HepG2 (cell line): ENCODE data around the gene CASKIN2. TPM values are rescaled to one million over a fixed set of nuclear protein-coding genes. Genes with fewer than 3 reads are reported as not detected.

Source experiments
- ETV5 ChIP-seq: IDR thresholded peaks from 2 replicates; pipeline ENCODE4 v1.6.1; 2018; ENCODE audit warnings: missing biosample characterization, missing genetic modification reagents, inconsistent platforms, borderline replicate concordance
- FOXJ3 ChIP-seq: sonication (generic); formaldehyde crosslinking; IDR thresholded peaks from 2 replicates; pipeline ENCODE4 v1.4.0; 2020; ENCODE audit warnings: missing genetic modification reagents, mild to moderate bottlenecking, borderline replicate concordance
- GFI1 ChIP-seq: sonication (generic); formaldehyde crosslinking; IDR thresholded peaks from 2 replicates; pipeline ENCODE4 v1.5.0; 2020; ENCODE audit warnings: missing genetic modification reagents, mild to moderate bottlenecking, borderline replicate concordance
- GTF2F1 ChIP-seq: fragments of 150-350 bp; IDR thresholded peaks from 2 replicates; pipeline ENCODE4 v1.6.1; 2014; ENCODE audit warnings: low read length
- KDM2A ChIP-seq: sonication (generic); formaldehyde crosslinking; IDR thresholded peaks from 2 replicates; pipeline ENCODE4 v1.4.0; 2020; ENCODE audit warnings: low read depth, missing genetic modification reagents, borderline replicate concordance
- KDM4B ChIP-seq: sonication (generic); formaldehyde crosslinking; IDR thresholded peaks from 2 replicates; pipeline ENCODE4 v1.4.0; 2020; ENCODE audit warnings: missing genetic modification reagents
- KLF13 ChIP-seq: sonication (generic); formaldehyde crosslinking; IDR thresholded peaks from 2 replicates; pipeline ENCODE4 v1.4.0; 2020; ENCODE audit warnings: mild to moderate bottlenecking, missing genetic modification reagents
- NFE2L1 ChIP-seq: sonication (generic); formaldehyde crosslinking; IDR thresholded peaks from 2 replicates; pipeline ENCODE4 v1.4.0; 2020; ENCODE audit warnings: missing genetic modification reagents, mild to moderate bottlenecking, borderline replicate concordance
- NFRKB ChIP-seq: fragments of 450-650 bp; IDR thresholded peaks from 2 replicates; pipeline ENCODE4 v1.6.1; 2017
- ZFP36L2 ChIP-seq: sonication (generic); formaldehyde crosslinking; IDR thresholded peaks from 2 replicates; pipeline ENCODE4 v1.4.0; 2020; ENCODE audit warnings: missing genetic modification reagents
- polyA plus RNA-seq, 8 experiments: library from polyadenylated mRNA; depleted of rRNA in 3 of 8; stranded (reverse) in 7 of 8; unstranded in 1 of 8; fragments of >200 nt; fragmentation: Illumina TruSeq in 4 of 8; extraction: Trizol in 4 of 8; gene quantifications; 2 replicates each; pipeline versions ENCODE4 v1.2.1 to v1.2.3, GENCODE V29; 2011 to 2016; ENCODE audit warnings: low read depth in 4 of 8, missing spikeins in 1 of 8, mixed read lengths in 1 of 8; ENCODE audit not compliant: insufficient read depth in 1 of 8
- total RNA-seq, 5 experiments: library from RNA; depleted of rRNA; stranded (reverse); fragments of >200 nt; fragmentation: Illumina TruSeq; extraction: Trizol; gene quantifications; 2 replicates each; pipeline ENCODE4 v1.2.3, GENCODE V29; 2016; ENCODE audit warnings: low read depth in 1 of 5
- TF ChIP-seq, protein P1 (sequence below), 2 experiments: fragments of 450-650 bp in 1 of 2; sonication (generic) in 1 of 2; formaldehyde crosslinking in 1 of 2; IDR thresholded peaks; 2 replicates each; pipeline versions ENCODE4 v1.6.1 to v1.8.0; 2016 to 2022; ENCODE audit warnings: antibody characterized with exemption in 1 of 2, mild to moderate bottlenecking in 1 of 2, missing genetic modification reagents in 1 of 2
- TF ChIP-seq, protein P2 (sequence below): sonication (generic); formaldehyde crosslinking; IDR thresholded peaks from 2 replicates; pipeline ENCODE4 v1.8.0; 2022; ENCODE audit warnings: mild to moderate bottlenecking, missing genetic modification reagents, moderate library complexity

The CASKIN2 gene
- total and polyA plus RNA-seq, 2 of the 13 experiments (the other 11 are each of a cell fraction or from before 2014, with no cell fraction given), result 5.2 to 7.8 TPM

DNA sequence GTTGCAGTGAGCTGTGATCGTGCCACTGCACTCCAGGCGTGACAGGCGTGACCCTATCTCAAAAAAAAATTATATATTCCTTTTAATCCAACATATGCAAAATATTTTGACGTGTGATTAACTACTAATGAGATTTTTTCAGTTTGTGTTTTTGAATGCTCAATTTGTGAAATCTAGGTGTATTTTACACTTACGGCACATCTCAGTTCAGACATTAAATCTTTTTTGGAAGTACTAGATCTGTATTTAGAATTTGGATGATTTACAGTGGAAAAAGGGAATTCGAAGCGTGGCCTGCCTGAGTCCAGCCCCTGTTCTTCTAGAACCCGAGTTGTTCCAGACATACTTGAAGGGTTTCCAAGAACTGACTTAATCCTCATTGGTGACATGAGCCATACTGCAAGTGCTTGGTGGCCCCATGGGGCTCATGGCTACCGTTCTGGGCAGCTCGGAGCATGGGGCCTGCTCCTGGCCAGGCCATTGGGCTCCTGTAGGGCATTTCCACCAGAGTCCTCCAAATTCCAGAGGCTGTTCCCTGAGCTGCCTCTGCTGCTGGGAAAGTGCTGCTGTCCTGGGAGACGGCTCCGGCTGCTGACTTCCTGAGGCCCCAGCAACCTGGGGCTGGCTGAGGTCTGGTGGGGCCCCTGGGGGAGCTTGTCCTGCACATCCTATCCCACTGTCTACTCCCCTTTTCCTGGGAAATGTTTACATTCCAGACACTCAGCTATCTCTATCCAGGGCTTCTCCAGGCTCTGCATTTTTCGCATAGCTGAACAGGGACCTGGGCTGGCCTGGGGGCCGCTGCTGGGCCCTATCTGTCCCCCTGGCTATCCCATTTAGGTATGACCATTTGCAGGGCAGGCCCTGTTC is 37.3 kb upstream of the CASKIN2 start (continued):
- TF ChIP-seq KDM2A (peak; percentile 62), KLF13 (CRISPR knock-in tag) (no peak), GTF2F1 (no peak), ETV5 (peak; percentile 87), ZFP36L2 (CRISPR knock-in tag) (no peak), KDM4B (CRISPR knock-in tag) (0 out of 2 replicates have a peak, but pooled peaks have one; percentile 19), NFRKB (no peak), NFE2L1 (CRISPR knock-in tag) (no peak), GFI1 (CRISPR knock-in tag) (peak; percentile 27; the same call in 1 of the 2 replicates), FOXJ3 (CRISPR knock-in tag) (peak; percentile 30; the same call in 1 of the 2 replicates)
- TF ChIP-seq, protein P1, sequence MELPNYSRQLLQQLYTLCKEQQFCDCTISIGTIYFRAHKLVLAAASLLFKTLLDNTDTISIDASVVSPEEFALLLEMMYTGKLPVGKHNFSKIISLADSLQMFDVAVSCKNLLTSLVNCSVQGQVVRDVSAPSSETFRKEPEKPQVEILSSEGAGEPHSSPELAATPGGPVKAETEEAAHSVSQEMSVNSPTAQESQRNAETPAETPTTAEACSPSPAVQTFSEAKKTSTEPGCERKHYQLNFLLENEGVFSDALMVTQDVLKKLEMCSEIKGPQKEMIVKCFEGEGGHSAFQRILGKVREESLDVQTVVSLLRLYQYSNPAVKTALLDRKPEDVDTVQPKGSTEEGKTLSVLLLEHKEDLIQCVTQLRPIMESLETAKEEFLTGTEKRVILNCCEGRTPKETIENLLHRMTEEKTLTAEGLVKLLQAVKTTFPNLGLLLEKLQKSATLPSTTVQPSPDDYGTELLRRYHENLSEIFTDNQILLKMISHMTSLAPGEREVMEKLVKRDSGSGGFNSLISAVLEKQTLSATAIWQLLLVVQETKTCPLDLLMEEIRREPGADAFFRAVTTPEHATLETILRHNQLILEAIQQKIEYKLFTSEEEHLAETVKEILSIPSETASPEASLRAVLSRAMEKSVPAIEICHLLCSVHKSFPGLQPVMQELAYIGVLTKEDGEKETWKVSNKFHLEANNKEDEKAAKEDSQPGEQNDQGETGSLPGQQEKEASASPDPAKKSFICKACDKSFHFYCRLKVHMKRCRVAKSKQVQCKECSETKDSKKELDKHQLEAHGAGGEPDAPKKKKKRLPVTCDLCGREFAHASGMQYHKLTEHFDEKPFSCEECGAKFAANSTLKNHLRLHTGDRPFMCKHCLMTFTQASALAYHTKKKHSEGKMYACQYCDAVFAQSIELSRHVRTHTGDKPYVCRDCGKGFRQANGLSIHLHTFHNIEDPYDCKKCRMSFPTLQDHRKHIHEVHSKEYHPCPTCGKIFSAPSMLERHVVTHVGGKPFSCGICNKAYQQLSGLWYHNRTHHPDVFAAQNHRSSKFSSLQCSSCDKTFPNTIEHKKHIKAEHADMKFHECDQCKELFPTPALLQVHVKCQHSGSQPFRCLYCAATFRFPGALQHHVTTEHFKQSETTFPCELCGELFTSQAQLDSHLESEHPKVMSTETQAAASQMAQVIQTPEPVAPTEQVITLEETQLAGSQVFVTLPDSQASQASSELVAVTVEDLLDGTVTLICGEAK (IDR thresholded peaks at IDR 0.05), result no peak
- TF ChIP-seq, protein P1 (CRISPR knock-in tag; IDR thresholded peaks at IDR 0.05), result no peak
- TF ChIP-seq, protein P2, sequence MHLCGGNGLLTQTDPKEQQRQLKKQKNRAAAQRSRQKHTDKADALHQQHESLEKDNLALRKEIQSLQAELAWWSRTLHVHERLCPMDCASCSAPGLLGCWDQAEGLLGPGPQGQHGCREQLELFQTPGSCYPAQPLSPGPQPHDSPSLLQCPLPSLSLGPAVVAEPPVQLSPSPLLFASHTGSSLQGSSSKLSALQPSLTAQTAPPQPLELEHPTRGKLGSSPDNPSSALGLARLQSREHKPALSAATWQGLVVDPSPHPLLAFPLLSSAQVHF (CRISPR knock-in tag), result no peak
